Endothelial cell of umbilical vein (primary cell): Measurements from ENCODE around the gene PLXNC1.

Experiments
- CTCF ChIP-seq, 2 donors: IDR thresholded peaks; 1 replicate in 1 of 2; 2 replicates in 1 of 2; pipeline ENCODE4 v1.5.1; 2011; ENCODE audit warnings: low read length in 2 of 2, mild to moderate bottlenecking in 2 of 2, moderate library complexity in 2 of 2, control low read depth in 1 of 2, inconsistent platforms in 1 of 2, low read depth in 1 of 2; ENCODE audit not compliant: insufficient read depth in 1 of 2; ENCODE audit errors: extremely low read depth in 1 of 2
- EZH2 ChIP-seq: IDR thresholded peaks from 2 replicates; pipeline ENCODE4 v1.6.1; 2012; ENCODE audit warnings: borderline replicate concordance, low read depth, mild to moderate bottlenecking, moderate library complexity, low read length, inconsistent platforms; ENCODE audit not compliant: severe bottlenecking
- FOS ChIP-seq: IDR thresholded peaks from 2 replicates; pipeline ENCODE4 v1.6.1; 2011; ENCODE audit warnings: mild to moderate bottlenecking, low read length, moderate library complexity, borderline replicate concordance; ENCODE audit not compliant: insufficient read depth
- GATA2 ChIP-seq: IDR thresholded peaks from 2 replicates; pipeline ENCODE4 v1.7.0; 2011; ENCODE audit warnings: low read depth, mild to moderate bottlenecking, moderate library complexity, mixed read lengths, low read length; ENCODE audit not compliant: insufficient read length, insufficient read depth
- JUN ChIP-seq: IDR thresholded peaks from 2 replicates; pipeline ENCODE4 v1.6.1; 2011; ENCODE audit warnings: borderline replicate concordance, low read depth; ENCODE audit not compliant: insufficient read length, insufficient read depth
- MAX ChIP-seq: IDR thresholded peaks from 2 replicates; pipeline ENCODE4 v1.6.1; 2011; ENCODE audit not compliant: insufficient read depth, insufficient read length
- MYC ChIP-seq: IDR thresholded peaks from one replicate; pipeline ENCODE4 v1.6.1; 2011; ENCODE audit warnings: mild to moderate bottlenecking, low read depth, low read length
- POLR2A ChIP-seq: IDR thresholded peaks from 2 replicates; pipeline ENCODE4 v1.6.1; 2012; ENCODE audit warnings: low read depth, mild to moderate bottlenecking, control low read depth, low read length
- POLR2AphosphoS5 ChIP-seq: IDR thresholded peaks from 2 replicates; pipeline ENCODE4 v1.6.1; 2012; ENCODE audit warnings: low read depth, mild to moderate bottlenecking, control low read depth, low read length, moderate library complexity; ENCODE audit not compliant: insufficient read depth

- TF ChIP-seq MYC: no peak
- TF ChIP-seq CTCF (IDR thresholded peaks at IDR 0.05; ENCODE audit: extremely low read depth in 1 of 2, insufficient read depth in 1 of 2, low read depth in 1 of 2, low read length in 2 of 2): no peak
- TF ChIP-seq EZH2: no peak
- no peak for TF ChIP-seq POLR2A
- no peak for TF ChIP-seq FOS
- no peak for TF ChIP-seq POLR2AphosphoS5
- no peak for TF ChIP-seq GATA2
- TF ChIP-seq MAX: no peak
- TF ChIP-seq JUN: no peak
These were observed 23.7 kb downstream of the PLXNC1 start for GRCh38 chr12:94172031-94172430.
